Panc1 (cell line): ENCODE results near the gene BCAP29.

Experiments
- POLR2AphosphoS5 ChIP-seq: IDR thresholded peaks from 2 replicates; pipeline ENCODE4 v1.6.1; 2012; ENCODE audit warnings: mild to moderate bottlenecking, low read depth, low read length, moderate library complexity
- TF ChIP-seq, protein P1 (sequence below): fragments of 450-650 bp; IDR thresholded peaks from 2 replicates; pipeline ENCODE4 v1.5.1; 2017; ENCODE audit warnings: mild to moderate bottlenecking

DNA sequence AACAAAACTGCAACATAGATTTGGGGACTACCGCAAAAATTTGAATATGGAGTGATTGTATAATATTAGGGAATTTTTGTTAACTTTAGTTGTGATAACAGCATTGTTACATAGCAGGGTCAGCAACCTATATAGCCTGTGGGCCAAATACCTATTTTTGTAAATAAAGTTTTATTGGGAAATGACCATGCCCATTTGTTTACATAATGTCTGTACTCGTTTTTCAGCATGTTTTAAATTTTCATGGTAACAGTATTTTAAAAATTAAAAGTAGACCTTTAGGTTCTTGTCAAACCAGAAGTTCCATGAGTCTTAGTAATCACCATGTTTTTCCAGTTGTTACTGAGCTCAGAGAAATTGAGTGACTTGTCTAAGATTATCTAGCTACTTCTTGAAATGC is 4.7 kb downstream of the BCAP29 start:
- TF ChIP-seq, protein P1, sequence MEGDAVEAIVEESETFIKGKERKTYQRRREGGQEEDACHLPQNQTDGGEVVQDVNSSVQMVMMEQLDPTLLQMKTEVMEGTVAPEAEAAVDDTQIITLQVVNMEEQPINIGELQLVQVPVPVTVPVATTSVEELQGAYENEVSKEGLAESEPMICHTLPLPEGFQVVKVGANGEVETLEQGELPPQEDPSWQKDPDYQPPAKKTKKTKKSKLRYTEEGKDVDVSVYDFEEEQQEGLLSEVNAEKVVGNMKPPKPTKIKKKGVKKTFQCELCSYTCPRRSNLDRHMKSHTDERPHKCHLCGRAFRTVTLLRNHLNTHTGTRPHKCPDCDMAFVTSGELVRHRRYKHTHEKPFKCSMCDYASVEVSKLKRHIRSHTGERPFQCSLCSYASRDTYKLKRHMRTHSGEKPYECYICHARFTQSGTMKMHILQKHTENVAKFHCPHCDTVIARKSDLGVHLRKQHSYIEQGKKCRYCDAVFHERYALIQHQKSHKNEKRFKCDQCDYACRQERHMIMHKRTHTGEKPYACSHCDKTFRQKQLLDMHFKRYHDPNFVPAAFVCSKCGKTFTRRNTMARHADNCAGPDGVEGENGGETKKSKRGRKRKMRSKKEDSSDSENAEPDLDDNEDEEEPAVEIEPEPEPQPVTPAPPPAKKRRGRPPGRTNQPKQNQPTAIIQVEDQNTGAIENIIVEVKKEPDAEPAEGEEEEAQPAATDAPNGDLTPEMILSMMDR, result no peak
- no peak for TF ChIP-seq POLR2AphosphoS5
